IMR-90 (cell line): ENCODE data around the gene PRKN. TPM values are rescaled to one million over a fixed set of nuclear protein-coding genes. Genes with fewer than 3 reads are reported as not detected.

Source experiments
- ATAC-seq: fragments of 200-7000 bp; cut with Tn5 transposase; 2 replicates; pipeline ENCODE4 v1.9.1; 2020; ENCODE audit warnings: low read depth, mild to moderate bottlenecking, moderate library complexity
- BruUV-seq: library from RNA; stranded (reverse); fragments of 400-500 nt; replicated peaks from 2 replicates; lab custom pipeline; 2021; lab: Mats Ljungman, UMichigan
- CTCF ChIA-PET: fragments of 300-600 bp; formaldehyde crosslinking; extraction: SDS; loops from one replicate; lab custom pipeline; 2021; ENCODE audit warnings: antibody characterized with exemption; lab: Yijun Ruan, JAX
- POLR2A ChIA-PET: fragments of 300-600 bp; sonication (Branson Sonifier 250); formaldehyde crosslinking; loops from one replicate; lab custom pipeline; 2022; ENCODE audit warnings: antibody characterized with exemption; ENCODE audit not compliant: unreplicated experiment; lab: Charles Lee
- DNase-seq: peaks from one replicate; pipeline ENCODE4 v3.0.0; 2013
- H2AFZ ChIP-seq: replicated peaks from 2 replicates; pipeline ENCODE3; 2013; ENCODE audit warnings: low read length, mild to moderate bottlenecking; ENCODE audit not compliant: poor library complexity
- H2AK5ac ChIP-seq: 2 replicates; pipeline ENCODE4 v1.6.1; 2013; ENCODE audit warnings: low read depth, low read length, inconsistent platforms
- H2AK9ac ChIP-seq: replicated peaks from 2 replicates; pipeline ENCODE3; 2013; ENCODE audit warnings: mild to moderate bottlenecking, low read depth, low read length, moderate library complexity; ENCODE audit not compliant: poor library complexity
- H2BK120ac ChIP-seq: 2 replicates; pipeline ENCODE4 v1.6.1; 2013; ENCODE audit warnings: low read depth, low read length, inconsistent platforms
- H2BK15ac ChIP-seq: 3 replicates; pipeline ENCODE4 v1.6.1; 2013; ENCODE audit warnings: low read depth, low read length, inconsistent platforms
- H2BK20ac ChIP-seq: 2 replicates; pipeline ENCODE4 v1.6.1; 2013; ENCODE audit warnings: low read depth, mild to moderate bottlenecking, inconsistent platforms, low read length, moderate library complexity
- H2BK5ac ChIP-seq: 2 replicates; pipeline ENCODE4 v1.6.1; 2013; ENCODE audit warnings: mild to moderate bottlenecking, low read depth, low read length, inconsistent platforms; ENCODE audit not compliant: poor library complexity, severe bottlenecking
- H3K14ac ChIP-seq: replicated peaks from 2 replicates; pipeline ENCODE4 v1.6.1; 2013; ENCODE audit warnings: low read depth, low read length, inconsistent platforms
- H3K18ac ChIP-seq: 2 replicates; pipeline ENCODE4 v1.6.1; 2013; ENCODE audit warnings: low read depth, low read length, control low read depth
- H3K23ac ChIP-seq: 2 replicates; pipeline ENCODE4 v1.6.1; 2013; ENCODE audit warnings: low read depth, low read length, inconsistent platforms
- H3K27ac ChIP-seq: 2 replicates; pipeline ENCODE4 v1.5.1; 2013; ENCODE audit warnings: mild to moderate bottlenecking, control low read depth, low read length; ENCODE audit not compliant: insufficient read depth
- H3K27me3 ChIP-seq: 2 replicates; pipeline ENCODE4 v1.6.1; 2013; ENCODE audit warnings: low read length; ENCODE audit not compliant: control insufficient read depth, insufficient read depth
- H3K36me3 ChIP-seq: 2 replicates; pipeline ENCODE4 v1.6.1; 2013; ENCODE audit warnings: low read length, mixed read lengths; ENCODE audit not compliant: control insufficient read depth, insufficient read depth
- H3K4ac ChIP-seq: 2 replicates; pipeline ENCODE4 v1.6.1; 2013; ENCODE audit warnings: low read depth, low read length, inconsistent platforms
- H3K4me1 ChIP-seq: 2 replicates; pipeline ENCODE4 v1.6.1; 2013; ENCODE audit warnings: low read length, mixed read lengths; ENCODE audit not compliant: control insufficient read depth, insufficient read depth
- H3K4me2 ChIP-seq: 2 replicates; pipeline ENCODE4 v1.6.1; 2013; ENCODE audit warnings: low read depth, mild to moderate bottlenecking, control low read depth, low read length, moderate library complexity
- H3K4me3 ChIP-seq: 2 replicates; pipeline ENCODE4 v1.5.1; 2013; ENCODE audit warnings: low read depth, mild to moderate bottlenecking, control low read depth, low read length, moderate library complexity; ENCODE audit not compliant: insufficient read depth
- H3K56ac ChIP-seq: 2 replicates; pipeline ENCODE4 v1.6.1; 2013; ENCODE audit warnings: low read length, inconsistent platforms; ENCODE audit not compliant: insufficient read depth; ENCODE audit errors: extremely low read depth
- H3K79me1 ChIP-seq, 2 experiments: 2 replicates each; pipeline ENCODE4 v1.6.1; 2013; ENCODE audit warnings: low read length in 2 of 2, inconsistent platforms in 1 of 2, low read depth in 1 of 2
- H3K9ac ChIP-seq: 2 replicates; pipeline ENCODE4 v1.6.1; 2013; ENCODE audit warnings: low read depth, low read length, control low read depth
- H3K9me1 ChIP-seq: 2 replicates; pipeline ENCODE4 v1.6.1; 2013; ENCODE audit warnings: low read length, inconsistent platforms; ENCODE audit not compliant: insufficient read depth
- H3K9me3 ChIP-seq: 2 replicates; pipeline ENCODE4 v1.6.1; 2013; ENCODE audit warnings: low read length; ENCODE audit not compliant: control insufficient read depth, insufficient read depth
- H4K20me1 ChIP-seq: 2 replicates; pipeline ENCODE4 v1.6.1; 2013; ENCODE audit warnings: low read length, inconsistent platforms; ENCODE audit not compliant: insufficient read depth
- H4K5ac ChIP-seq: 2 replicates; pipeline ENCODE4 v1.6.1; 2013; ENCODE audit warnings: mild to moderate bottlenecking, low read depth, low read length, control low read depth
- H4K8ac ChIP-seq, 2 experiments: 2 replicates each; pipeline ENCODE4 v1.6.1; 2013; ENCODE audit warnings: low read depth in 2 of 2, low read length in 2 of 2, control low read depth in 1 of 2, inconsistent platforms in 1 of 2
- H4K91ac ChIP-seq: 2 replicates; pipeline ENCODE4 v1.6.1; 2013; ENCODE audit warnings: low read depth, low read length, inconsistent platforms; ENCODE audit not compliant: insufficient read depth
- BHLHE40 ChIP-seq: fragments of 150-350 bp; IDR thresholded peaks from 2 replicates; pipeline ENCODE4 v1.6.1; 2016; ENCODE audit warnings: mild to moderate bottlenecking, low read depth, low read length
- CEBPB ChIP-seq: IDR thresholded peaks from 2 replicates; pipeline ENCODE4 v1.6.1; 2012; ENCODE audit warnings: low read depth, low read length, improper control_type of control experiment
- CHD1 ChIP-seq: IDR thresholded peaks from 2 replicates; pipeline ENCODE4 v1.6.1; 2012; ENCODE audit warnings: low read depth, low read length, improper control_type of control experiment
- CTCF ChIP-seq: conservative IDR thresholded peaks from 2 replicates; pipeline ENCODE4 v1.5.1; 2012; ENCODE audit warnings: mild to moderate bottlenecking, low read depth, low read length, improper control_type of control experiment
- ELK1 ChIP-seq: fragments of 150-350 bp; IDR thresholded peaks from 2 replicates; pipeline ENCODE4 v1.6.1; 2016; ENCODE audit warnings: low read depth, mild to moderate bottlenecking, low read length, moderate library complexity, borderline replicate concordance
- MXI1 ChIP-seq: IDR thresholded peaks from 2 replicates; pipeline ENCODE4 v1.6.1; 2012; ENCODE audit warnings: low read depth, mild to moderate bottlenecking, low read length, moderate library complexity, borderline replicate concordance
- NFE2L2 ChIP-seq: fragments of 150-350 bp; IDR thresholded peaks from 2 replicates; pipeline ENCODE4 v1.6.1; 2016; ENCODE audit warnings: low read depth, mild to moderate bottlenecking, low read length
- POLR2A ChIP-seq: IDR thresholded peaks from 2 replicates; pipeline ENCODE4 v1.6.1; 2012; ENCODE audit warnings: mild to moderate bottlenecking, low read depth, low read length
- SMC3 ChIP-seq: fragments of 150-350 bp; IDR thresholded peaks from 2 replicates; pipeline ENCODE4 v1.6.1; 2016; ENCODE audit warnings: low read depth, mild to moderate bottlenecking, antibody characterized with exemption, low read length, moderate library complexity
- USF2 ChIP-seq: fragments of 150-350 bp; IDR thresholded peaks from 2 replicates; pipeline ENCODE4 v1.6.1; 2017; ENCODE audit warnings: mild to moderate bottlenecking, antibody characterized with exemption, low read length, low read depth
- WGBS, 2 experiments: methylation state at CpG; one replicate each; pipeline versions ENCODE4 v1.1.5 to v1.1.7; 2013; ENCODE audit warnings: missing lambda C conversion rate in 2 of 2; ENCODE audit not compliant: insufficient read length in 1 of 2; ENCODE audit errors: extremely low coverage in 2 of 2; 5-methylcytosine and 5-hydroxymethylcytosine counted together
- dilution Hi-C: fragments of 300-500 bp; cut with HindIII; formaldehyde crosslinking; loops from one replicate; pipeline ENCODE4 v1.14.3; 2018; ENCODE audit warnings: low sequenced_read_pairs; ENCODE audit not compliant: unreplicated experiment
- in situ Hi-C: fragments of 300-500 bp; cut with MboI; formaldehyde crosslinking; loops from 3 replicates; pipeline ENCODE4 v1.14.3; 2019; ENCODE audit warnings: low sequenced_read_pairs, inconsistent platforms, mixed read lengths
- intact Hi-C: fragments of 100-400 bp; cut with micrococcal nuclease; formaldehyde crosslinking; loops from 2 replicates; pipeline ENCODE4 v1.10.0; 2022
- polyA plus RNA-seq, 3 experiments: library from polyadenylated mRNA; depleted of rRNA; stranded (reverse); fragments of >200 nt; gene quantifications; 2 replicates each; pipeline ENCODE4 v1.2.3, GENCODE V29; 2012; ENCODE audit warnings: low replicate concordance in 1 of 3
- total RNA-seq: library from RNA; depleted of rRNA; stranded (reverse); fragments of >200 nt; gene quantifications from 2 replicates; pipeline ENCODE4 v1.2.3, GENCODE V29; 2012

The PRKN gene
- total and polyA plus RNA-seq, 2 of the 4 experiments (the other 2 are of a cell fraction): 0.15 to 0.18 TPM

GRCh38 chr6:162344646-162345010 is 382.9 kb downstream of the PRKN start:
- Histone ChIP-seq H3K27ac (no peak overlapping the region), H2BK20ac (no peak overlapping the region), H3K18ac (no peak overlapping the region), H3K4me3 (no peak overlapping the region), H3K4me2 (no peak overlapping the region), H4K5ac (no peak overlapping the region), H3K56ac (no peak overlapping the region), H3K9me3 (peaks cover 9% of the 10 kb centered on the region), H2AK9ac (no peak overlapping the region), H3K4ac (no peak overlapping the region), H3K4me1 (no peaks in the 10 kb centered on the region), H3K23ac (no peak overlapping the region), H2AFZ (no peak overlapping the region), H3K79me1 (no peaks in the 10 kb centered on the region), H3K14ac (no peak overlapping the region), H4K91ac (no peak overlapping the region), H4K8ac (no peak overlapping the region), H3K27me3 (no peaks in the 10 kb centered on the region), H2AK5ac (no peak overlapping the region), H2BK15ac (no peak overlapping the region), H3K36me3 (no peaks in the 10 kb centered on the region), H4K20me1 (no peaks in the 10 kb centered on the region), H3K9ac (no peak overlapping the region), H2BK120ac (no peak overlapping the region), H2BK5ac (no peak overlapping the region), H3K9me1 (no peaks in the 10 kb centered on the region)
- CTCF ChIA-PET: no interaction called here
- no TSS peak for BruUV-seq
- in situ Hi-C loops (no loop called here), dilution Hi-C loops (no loop called here), intact Hi-C loops (no loop called here)
- WGBS, 2 experiments: no CpG with 5 or more reads among the region's 2 CpGs
- ATAC-seq (no peak), DNase-seq (no peak)
- no peak for TF ChIP-seq CHD1
- no peak for TF ChIP-seq MXI1
- no peak for TF ChIP-seq CTCF
- TF ChIP-seq USF2: no peak
- no peak for TF ChIP-seq SMC3
- no peak for TF ChIP-seq BHLHE40
- TF ChIP-seq ELK1: no peak
- TF ChIP-seq CEBPB: no peak
- no peak for TF ChIP-seq POLR2A
- no peak for TF ChIP-seq NFE2L2
- POLR2A ChIA-PET: no interaction called here
